ENCODE data around the gene SECTM1.

DNA sequence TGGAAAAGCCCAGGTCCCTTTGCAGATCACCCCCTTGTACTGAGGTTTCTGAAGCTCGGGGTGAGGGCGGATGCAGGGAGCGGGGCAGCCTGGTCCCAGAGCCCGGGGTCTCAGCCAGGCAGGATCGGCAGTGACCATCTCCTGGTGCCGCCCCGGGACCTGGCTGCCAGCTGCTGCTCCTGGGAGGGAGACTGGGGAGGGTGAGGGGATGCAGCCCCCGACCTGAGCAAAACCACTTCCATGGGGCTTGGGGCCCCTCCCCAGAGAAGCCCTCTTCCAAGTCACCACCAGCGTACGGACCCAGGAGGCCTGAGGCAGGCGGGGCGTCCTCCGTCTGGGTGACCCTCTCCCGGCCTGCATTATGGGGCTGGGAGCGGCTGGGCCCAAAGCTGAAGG, 31.0 kb downstream of the SECTM1 start:
- no peak for TF ChIP-seq EZH2 (IDR thresholded peaks at IDR 0.05; ENCODE audit: borderline replicate concordance)
- no peak for TF ChIP-seq CTCF (IDR thresholded peaks at IDR 0.05; ENCODE audit: poor library complexity)
- TF ChIP-seq EZH2phosphoT487 (IDR thresholded peaks at IDR 0.05; ENCODE audit: low read depth, severe bottlenecking, unreplicated experiment), result no peak

All from hepatocyte (in vitro differentiated cells).